ENCODE results near the gene SLC44A3. TPM values are rescaled to one million over a fixed set of nuclear protein-coding genes. Genes with fewer than 3 reads are reported as not detected.

Gene SLC44A3
- total RNA-seq, 4 donors from 2014 or later = 20.6 to 60.5 (median 41.8) TPM

GRCh38 chr1:94843430-94843829 is 23.3 kb downstream of the SLC44A3 start:
- TF ChIP-seq EP300 (IDR thresholded peaks at IDR 0.05; ENCODE audit: low read depth) (no peak), CTCF (IDR thresholded peaks at IDR 0.05) (no peak), POLR2AphosphoS5 (IDR thresholded peaks at IDR 0.05) (no peak), POLR2A (IDR thresholded peaks at IDR 0.05) (no peak)
- Histone ChIP-seq H3K4me1 (no peaks in the 10 kb centered on the region), H3K27ac (no peak overlapping the region), H3K4me3 (no peak overlapping the region), H3K9me3 (no peaks in the 10 kb centered on the region), H3K36me3 (no peaks in the 10 kb centered on the region), H3K27me3 (no peaks in the 10 kb centered on the region)
- intact Hi-C loops (cut with DNase I; ENCODE audit: low total_unique reads) (no loop called here), in situ Hi-C loops (cut with MboI; ENCODE audit: low pct_ligation_motif_present in 1 of 4, low pct_unique_long_range_greater_than_20kb in 1 of 4, low sequenced_read_pairs in 3 of 4) (no loop called here)
- 78% methylated on average over 6 of the region's 6 CpGs; no CpG with 5 or more reads in 1 of the 2 donors for WGBS, 2 donors (ENCODE audit: low coverage in 1 of 2)
- no peak for DNase-seq

DNA sequence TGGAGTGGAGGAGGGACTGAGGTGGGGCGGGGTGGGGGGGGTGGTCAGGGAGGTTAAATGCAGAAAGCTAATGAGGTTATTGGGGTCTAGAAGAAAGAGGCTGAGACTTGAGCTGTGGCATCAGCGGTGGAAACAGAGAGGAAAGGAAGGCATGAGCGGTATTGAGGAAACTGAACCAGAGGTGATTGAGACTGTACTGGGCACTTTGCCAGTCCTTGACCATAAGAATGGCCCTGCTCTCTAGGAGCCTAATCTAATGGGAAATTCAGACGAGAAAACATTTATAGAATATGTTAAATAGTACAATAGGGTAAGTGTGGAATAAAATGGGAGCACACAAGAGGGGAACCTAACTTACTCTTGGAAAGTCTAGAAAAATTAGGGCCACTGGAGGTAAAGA is 23.7 kb downstream of the SLC44A3 start:
- H3K27me3 ChIP-seq = no peaks in the 10 kb centered on the region
- H3K4me3 ChIP-seq = no peak overlapping the region
- intact Hi-C loops (cut with DNase I; ENCODE audit: low total_unique reads) = no loop called here
- no peaks in the 10 kb centered on the region for H3K4me1 ChIP-seq
- DNase-seq = no peak
- no peak overlapping the region for H3K27ac ChIP-seq
- 62 to 82% methylated on average over 4 of the region's 4 CpGs for WGBS, 2 donors (ENCODE audit: low coverage in 1 of 2)
- no peaks in the 10 kb centered on the region for H3K9me3 ChIP-seq
- TF ChIP-seq EP300 (IDR thresholded peaks at IDR 0.05; ENCODE audit: low read depth) (no peak), POLR2A (IDR thresholded peaks at IDR 0.05) (no peak), POLR2AphosphoS5 (IDR thresholded peaks at IDR 0.05) (no peak), CTCF (IDR thresholded peaks at IDR 0.05) (no peak)
- no peaks in the 10 kb centered on the region for H3K36me3 ChIP-seq
- in situ Hi-C loops (cut with MboI; ENCODE audit: low pct_ligation_motif_present in 1 of 4, low pct_unique_long_range_greater_than_20kb in 1 of 4, low sequenced_read_pairs in 3 of 4) = no loop called here

DNA sequence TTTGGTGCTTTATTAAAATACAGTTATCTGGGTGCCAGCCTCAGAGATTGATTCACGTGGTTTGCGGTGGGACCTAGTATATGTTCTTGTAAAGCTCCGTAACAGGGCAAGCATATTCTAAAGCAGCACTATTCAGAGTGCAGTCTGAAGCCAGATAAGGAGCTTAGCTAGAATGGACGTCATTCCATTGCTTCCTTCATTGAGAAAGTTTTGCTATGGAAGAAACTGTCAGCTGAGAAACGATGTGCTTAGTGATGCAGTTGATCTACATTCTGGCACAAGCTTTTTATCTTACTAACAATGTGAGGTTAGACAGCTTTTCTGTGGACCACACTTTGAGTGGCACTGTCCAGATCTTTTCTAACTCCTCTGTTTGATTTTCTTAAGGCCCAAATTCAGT is 26.2 kb downstream of the SLC44A3 start:
- Histone ChIP-seq H3K4me3 (no peak overlapping the region), H3K27me3 (no peaks in the 10 kb centered on the region), H3K4me1 (no peaks in the 10 kb centered on the region), H3K9me3 (no peaks in the 10 kb centered on the region), H3K27ac (no peak overlapping the region), H3K36me3 (no peaks in the 10 kb centered on the region)
- intact Hi-C loops (cut with DNase I; ENCODE audit: low total_unique reads) (no loop called here), in situ Hi-C loops (cut with MboI; ENCODE audit: low pct_ligation_motif_present in 1 of 4, low pct_unique_long_range_greater_than_20kb in 1 of 4, low sequenced_read_pairs in 3 of 4) (no loop called here)
- WGBS, 2 donors (ENCODE audit: low coverage in 1 of 2) = 83% methylated on average over 5 of the region's 5 CpGs; no CpG with 5 or more reads in 1 of the 2 donors
- no peak for TF ChIP-seq POLR2A (IDR thresholded peaks at IDR 0.05)
- no peak for TF ChIP-seq CTCF (IDR thresholded peaks at IDR 0.05)
- no peak for TF ChIP-seq EP300 (IDR thresholded peaks at IDR 0.05; ENCODE audit: low read depth)
- TF ChIP-seq POLR2AphosphoS5 (IDR thresholded peaks at IDR 0.05) = no peak
- DNase-seq = no peak

DNA sequence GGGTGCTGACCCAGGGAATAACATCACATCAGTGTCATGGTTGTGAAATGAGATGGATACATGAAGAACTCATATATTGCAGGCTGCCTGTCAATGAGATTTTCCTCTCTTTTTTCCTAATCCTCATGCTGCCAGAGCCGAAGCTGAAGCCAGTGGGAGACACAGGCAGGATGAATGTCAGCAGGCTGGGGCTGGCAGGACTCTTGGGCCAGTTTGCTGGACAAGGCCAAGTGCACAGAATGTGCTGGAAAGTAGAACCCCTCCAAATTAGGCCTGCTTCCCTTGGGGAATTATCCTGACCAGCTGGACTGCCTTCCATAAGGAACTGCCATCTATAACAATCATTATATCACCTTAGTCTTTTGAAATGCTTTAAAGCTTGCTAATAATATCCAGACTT is 31.4 kb downstream of the SLC44A3 start:
- Histone ChIP-seq H3K36me3 (no peaks in the 10 kb centered on the region), H3K27me3 (no peaks in the 10 kb centered on the region), H3K4me1 (peaks cover 4 to 20% (median 14%) of the 10 kb centered on the region in 4 donors), H3K4me3 (no peak overlapping the region), H3K9me3 (no peaks in the 10 kb centered on the region), H3K27ac (no peak overlapping the region)
- intact Hi-C loops (cut with DNase I; ENCODE audit: low total_unique reads) (no loop called here), in situ Hi-C loops (cut with MboI; ENCODE audit: low pct_ligation_motif_present in 1 of 4, low pct_unique_long_range_greater_than_20kb in 1 of 4, low sequenced_read_pairs in 3 of 4) (loop anchor here (5.0 to 25.0 kb wide), 3 partner anchors 191 to 386 kb away; partner anchors contain the start of gene RWDD3 (in 3 of the 4))
- TF ChIP-seq CTCF (IDR thresholded peaks at IDR 0.05) (no peak), POLR2A (IDR thresholded peaks at IDR 0.05) (no peak), POLR2AphosphoS5 (IDR thresholded peaks at IDR 0.05) (no peak), EP300 (IDR thresholded peaks at IDR 0.05; ENCODE audit: low read depth) (no peak)
- 81% methylated on average over 1 of the region's 1 CpG; no CpG with 5 or more reads in 1 of the 2 donors for WGBS, 2 donors (ENCODE audit: low coverage in 1 of 2)
- DNase-seq = no peak

Measured in transverse colon (tissue), 4 donors.